Fibroblast of gingiva (primary cell): ENCODE measurements around the gene NRP1.
"Not testable (repeated sequence)": the region's sequence is repeated elsewhere in the genome, so short reads cannot be mapped to it uniquely, and the experiment has no call there.

Experiments used
- DNase-seq: peaks from one replicate; pipeline ENCODE4 v3.0.0-alpha.2; 2011; ENCODE audit warnings: low read depth

Gene NRP1

GRCh38 chr10:33150889-33151288 lies 183.6 kb downstream of the NRP1 start:
- DNase-seq: no peak

DNA sequence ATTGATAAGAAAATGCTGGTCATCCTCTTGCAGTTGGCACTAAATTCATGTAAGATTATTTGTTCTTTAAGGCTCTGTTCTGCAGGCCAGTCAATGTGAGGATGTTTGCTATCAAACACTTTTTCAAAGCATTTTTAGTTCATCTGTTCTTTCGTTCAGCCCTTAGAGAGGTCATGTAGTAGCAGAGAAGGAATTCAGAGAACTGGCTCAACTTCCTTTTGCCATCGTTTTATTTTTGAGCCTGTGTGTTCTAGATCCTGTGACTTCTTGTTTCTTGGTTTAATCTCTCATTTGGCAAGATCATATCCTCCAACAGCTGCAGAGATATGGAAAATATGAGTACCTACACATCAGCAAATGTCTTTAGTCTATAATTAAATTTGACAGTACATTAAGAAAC lies 184.3 kb downstream of the NRP1 start:
- DNase-seq: no peak

- DNase-seq: no peak
These were observed 187.5 kb downstream of the NRP1 start for GRCh38 chr10:33147013-33147310.

DNA sequence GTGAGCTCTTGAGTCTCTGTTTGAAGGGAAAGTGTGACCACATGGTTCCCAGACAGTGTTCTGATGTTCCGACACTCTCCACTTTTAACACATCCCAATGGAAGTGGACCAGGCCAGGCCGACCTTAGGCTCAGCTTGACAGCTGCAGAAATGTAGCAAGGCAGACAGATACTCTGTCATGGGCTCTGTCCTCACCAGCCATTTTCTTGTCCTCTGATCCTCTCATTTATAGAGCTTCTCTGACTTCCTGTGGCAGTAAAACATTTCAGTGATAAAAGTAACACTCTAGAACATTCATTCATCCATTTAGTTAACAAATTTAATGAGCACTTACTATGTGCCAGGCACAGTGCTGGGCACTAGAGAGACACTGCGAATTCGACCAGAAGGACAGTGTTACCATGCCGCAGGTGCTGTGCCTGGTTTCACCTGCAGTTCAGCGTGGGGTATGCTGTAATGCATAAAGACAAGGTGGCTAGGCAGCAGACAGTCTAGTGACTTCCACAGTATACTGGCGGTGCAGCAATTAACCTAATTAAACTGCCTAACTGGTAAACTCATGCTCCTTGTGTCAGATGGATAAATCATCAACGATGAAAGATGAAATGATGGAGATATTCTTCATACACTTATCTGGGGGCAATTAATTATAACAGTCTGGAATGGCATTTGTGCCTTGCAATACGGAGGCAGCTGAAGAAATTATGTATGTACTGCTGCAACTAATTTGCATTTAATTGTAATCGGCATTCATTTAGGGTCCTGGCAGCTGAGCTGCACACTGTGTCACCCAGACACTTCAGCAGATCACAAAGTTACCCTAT lies 188.1 kb downstream of the NRP1 start:
- no peak for DNase-seq

DNA sequence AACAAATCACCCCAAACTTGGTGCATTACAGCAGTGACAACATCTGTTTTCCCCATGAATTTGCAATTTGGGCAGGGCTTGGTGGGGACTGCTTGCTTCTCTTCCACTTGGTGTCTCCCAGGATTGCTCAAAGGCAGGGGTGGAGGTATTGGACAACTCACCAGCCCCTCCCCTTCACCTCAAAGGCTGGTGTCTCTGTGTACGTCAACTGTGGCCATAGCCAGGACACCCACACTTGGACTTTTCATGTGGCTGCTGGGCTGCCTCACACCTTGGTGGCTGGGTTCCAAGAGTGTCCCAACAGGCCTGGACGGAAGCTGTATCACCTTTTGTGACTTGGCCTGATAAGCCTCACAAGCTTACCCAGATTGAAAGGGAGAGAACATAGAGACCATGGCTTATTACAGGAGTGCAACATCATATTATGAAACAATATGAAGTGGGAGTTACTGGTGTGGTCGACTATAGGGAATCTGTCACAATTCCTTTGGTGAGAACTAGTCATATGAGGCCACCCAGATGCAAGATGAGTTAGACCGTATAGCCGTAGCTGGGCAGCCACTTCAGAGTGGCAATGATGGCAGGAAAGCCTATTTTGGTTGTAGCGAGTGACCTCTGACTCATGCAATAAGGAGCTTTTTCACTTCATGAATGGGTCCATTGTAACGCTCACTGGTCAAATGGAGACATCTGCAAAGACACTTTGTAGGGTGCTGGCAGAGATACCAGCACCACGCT lies 188.8 kb downstream of the NRP1 start:
- DNase-seq: no peak

DNA sequence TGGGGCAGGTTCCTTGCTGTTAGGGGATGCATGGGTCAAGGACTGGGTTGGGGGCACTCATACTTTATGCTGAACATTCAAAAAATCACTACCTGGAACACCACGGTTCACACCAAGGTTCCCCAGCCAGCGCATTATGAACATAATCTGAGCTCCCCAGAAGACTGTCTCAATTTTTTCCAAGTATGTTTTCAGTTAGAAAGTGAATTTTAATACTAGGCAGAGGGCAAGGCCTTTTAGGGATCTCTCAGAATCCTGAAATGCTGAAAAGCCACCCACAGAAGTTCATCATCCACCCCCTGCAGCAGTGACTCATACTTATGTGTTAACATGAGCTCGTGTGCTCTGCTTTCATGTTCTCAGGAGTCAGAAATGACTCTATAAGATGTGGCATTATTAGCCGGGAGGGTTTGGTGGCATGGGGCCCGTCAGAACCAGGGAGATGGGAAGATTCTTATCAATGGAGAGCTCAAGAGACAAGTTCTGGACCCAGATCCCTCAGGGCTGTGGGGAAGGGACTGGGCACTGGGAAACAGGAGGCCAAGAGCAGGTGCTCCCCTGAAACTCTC lies 191.2 kb downstream of the NRP1 start:
- peak; percentile 82 for DNase-seq

DNA sequence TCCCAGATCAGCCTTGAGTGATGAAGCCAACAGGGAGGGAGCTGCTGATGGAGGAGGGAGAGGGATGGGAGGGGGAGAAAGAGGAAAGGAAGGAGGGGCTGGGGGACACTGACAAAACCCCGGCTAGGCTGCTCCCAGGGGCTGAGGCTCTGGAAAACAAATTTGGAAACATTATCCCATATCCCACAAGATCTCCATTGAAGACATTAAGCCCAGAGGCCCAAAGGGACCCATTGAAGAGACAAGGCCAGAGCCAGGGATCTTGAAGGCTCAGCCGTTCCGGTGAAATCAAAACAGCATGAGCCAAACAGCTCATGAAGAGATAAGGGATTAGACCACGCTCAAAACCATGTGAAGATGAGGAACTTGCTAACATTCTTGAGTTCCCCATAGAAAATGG lies 192.2 kb downstream of the NRP1 start:
- DNase-seq: no peak

DNA sequence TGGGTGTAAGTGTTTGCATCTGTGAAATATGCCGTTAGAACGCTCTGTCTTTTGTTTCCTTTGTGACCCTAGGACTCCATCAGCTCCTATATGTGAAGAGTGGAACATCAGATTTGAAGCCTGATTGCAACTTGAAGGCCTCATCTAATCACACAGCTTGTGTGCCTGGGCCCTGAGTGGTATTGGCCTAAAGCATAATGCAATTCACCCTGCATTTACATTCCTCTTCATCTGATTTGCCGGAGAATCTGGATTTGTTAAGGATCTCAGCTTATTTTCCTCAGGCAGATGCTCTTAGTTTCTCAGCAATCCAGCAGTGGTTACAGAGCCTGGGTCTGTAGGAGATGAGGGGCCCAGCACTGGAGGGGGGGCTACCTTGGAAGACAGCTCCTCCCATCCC lies 193.2 kb downstream of the NRP1 start:
- no peak for DNase-seq

GRCh38 chr10:33139181-33139646 lies 195.3 kb downstream of the NRP1 start:
- DNase-seq: no peak

DNA sequence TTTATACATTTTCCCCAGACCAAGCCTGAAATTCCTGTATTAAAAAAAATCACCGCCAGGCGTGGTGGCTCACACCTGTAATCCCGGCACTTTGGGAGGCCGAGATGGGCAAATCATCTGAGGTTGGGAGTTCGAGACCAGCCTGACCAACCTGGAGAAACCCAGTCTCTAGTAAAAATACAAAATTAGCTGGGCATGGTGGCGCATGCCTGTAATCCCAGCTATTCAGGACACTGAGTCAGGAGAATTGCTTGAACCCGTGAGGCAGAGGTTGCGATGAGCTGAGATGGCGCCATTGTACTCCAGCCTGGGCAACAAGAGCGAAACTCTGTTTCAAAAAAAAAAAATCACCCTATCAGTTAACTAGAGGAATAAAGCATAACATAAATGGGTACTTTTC lies 195.8 kb downstream of the NRP1 start:
- DNase-seq: not testable (repeated sequence)

GRCh38 chr10:33137356-33138005 lies 197.0 kb downstream of the NRP1 start:
- no peak for DNase-seq

DNA sequence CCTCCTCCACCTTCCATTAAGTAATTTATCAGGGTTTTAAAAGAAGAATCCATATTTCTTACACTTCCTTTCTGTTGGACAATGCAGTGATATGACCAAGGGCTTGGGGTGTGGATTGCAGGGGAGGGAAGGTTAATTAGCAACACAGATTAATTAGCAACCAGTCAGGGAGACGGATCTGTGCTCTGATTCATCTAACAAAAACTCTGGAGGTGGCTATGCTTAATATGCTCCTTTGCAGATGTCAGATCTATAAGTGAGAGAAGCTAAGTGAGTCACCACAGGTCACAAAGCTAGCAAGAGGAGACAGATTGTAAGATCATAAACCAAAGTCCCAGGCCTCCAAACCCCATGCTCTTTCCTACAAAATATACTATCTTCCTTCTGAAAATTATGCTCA lies 197.7 kb downstream of the NRP1 start:
- no peak for DNase-seq

GRCh38 chr10:33136271-33136670 lies 198.2 kb downstream of the NRP1 start:
- peak; percentile 77 for DNase-seq

DNA sequence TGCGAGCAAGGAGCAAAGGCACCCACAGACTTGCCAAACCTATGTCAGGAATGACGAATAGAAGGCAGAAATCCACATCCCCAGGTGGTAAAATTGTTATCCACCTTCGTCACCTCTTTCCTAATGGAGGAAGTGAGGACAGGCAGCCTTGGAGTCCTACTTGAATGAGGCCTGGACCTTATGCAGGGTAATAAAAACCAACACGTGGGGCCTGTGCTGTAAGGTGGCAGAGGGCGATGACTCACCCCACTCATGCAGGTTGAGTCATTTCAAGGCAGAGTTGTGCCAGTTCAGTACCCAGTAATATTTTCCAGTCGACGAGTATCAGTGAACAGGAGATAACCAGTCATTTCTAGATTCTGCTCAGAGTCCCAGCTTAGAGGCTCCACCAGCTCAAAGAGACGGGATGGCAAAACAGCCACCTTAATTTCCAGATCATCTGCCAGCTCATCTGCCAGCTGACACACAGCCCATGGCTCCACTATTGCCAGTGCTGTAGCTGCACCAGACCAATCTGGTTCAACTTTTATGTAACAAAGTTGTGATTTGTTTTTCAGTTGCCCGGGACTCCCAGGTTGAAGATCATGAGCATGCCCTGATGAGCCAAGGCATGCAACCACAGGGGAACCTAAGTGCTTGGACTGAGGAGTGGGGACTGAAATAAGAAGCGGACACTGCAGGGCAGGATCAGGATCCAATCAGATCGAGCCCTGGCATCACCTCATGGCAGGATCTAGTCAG lies 200.3 kb downstream of the NRP1 start:
- DNase-seq: peak; percentile 85

DNA sequence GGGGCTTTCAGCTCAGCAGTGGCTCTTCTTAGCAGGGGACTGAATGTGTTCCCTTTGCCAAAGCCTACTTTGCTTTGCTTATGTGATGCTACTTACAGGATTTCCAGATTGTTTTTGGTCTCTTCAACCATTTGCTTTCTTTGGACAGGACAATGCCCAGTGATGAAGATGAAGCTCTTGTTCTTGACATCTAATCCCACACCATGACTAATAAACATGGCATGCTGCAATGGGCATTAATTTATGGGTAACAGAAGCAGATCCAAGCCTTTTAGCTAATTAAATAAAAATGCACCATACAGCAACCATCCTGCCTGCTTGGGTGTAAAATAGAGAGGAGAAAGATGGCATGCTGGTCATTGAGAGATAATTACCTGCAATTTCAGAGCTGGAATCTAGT lies 200.9 kb downstream of the NRP1 start:
- DNase-seq: no peak

DNA sequence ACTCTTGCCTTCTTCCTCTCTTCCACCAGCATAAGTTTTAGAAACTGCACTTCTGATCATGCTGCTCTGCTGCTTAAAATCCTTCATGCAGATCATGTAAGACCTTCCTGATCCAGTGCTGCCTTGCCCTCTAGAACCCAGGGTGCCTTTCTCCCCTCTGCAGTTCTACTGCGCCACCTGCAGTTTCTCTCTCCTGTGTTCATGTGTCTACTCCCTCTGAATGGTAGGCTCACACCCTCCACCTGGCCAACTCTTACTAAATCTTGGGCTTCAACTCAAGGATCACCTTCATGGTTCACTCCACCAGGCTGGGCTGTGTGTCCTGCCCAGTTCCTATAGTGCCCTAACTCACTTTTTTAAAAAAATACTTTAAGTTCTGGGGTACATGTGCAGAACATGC lies 201.8 kb downstream of the NRP1 start:
- DNase-seq: no peak

GRCh38 chr10:33129996-33130386 lies 204.5 kb downstream of the NRP1 start:
- DNase-seq: peak; percentile 44

GRCh38 chr10:33129141-33129995 lies 205.1 kb downstream of the NRP1 start:
- peak; percentile 98 for DNase-seq

DNA sequence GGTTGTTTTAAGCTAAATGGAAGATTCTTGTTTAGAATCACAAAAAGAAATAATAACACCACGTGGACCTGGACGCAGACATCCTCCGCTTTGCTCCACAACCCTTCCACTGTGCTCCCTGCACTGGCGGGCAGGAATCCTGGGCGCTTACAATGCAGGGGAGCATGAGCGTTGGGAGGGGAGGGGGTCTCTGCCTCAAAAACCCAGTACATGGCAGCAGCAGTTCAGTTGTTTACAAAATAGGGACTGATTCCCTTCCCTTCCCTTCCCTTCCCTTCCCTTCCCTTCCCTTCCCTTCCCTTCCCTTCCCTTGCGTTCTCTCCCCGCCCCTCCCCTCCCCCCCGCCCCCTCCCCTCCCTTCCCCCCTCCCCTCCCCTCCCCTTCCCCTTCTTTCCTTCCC lies 206.8 kb downstream of the NRP1 start:
- DNase-seq: no peak
